GM12801 (cell line): ENCODE results near the gene KNOP1.

Source experiments
- CTCF ChIP-seq: IDR thresholded peaks from one replicate; pipeline ENCODE4 v1.5.1; 2011; ENCODE audit warnings: control low read depth; ENCODE audit not compliant: insufficient read length; ENCODE audit errors: extremely low read depth

Gene KNOP1

GRCh38 chr16:19748389-19749168 lies 30.6 kb upstream of the KNOP1 start:
- TF ChIP-seq CTCF: no peak

GRCh38 chr16:19746561-19746960 lies 28.5 kb upstream of the KNOP1 start:
- TF ChIP-seq CTCF: no peak

GRCh38 chr16:19745286-19746010 lies 27.4 kb upstream of the KNOP1 start:
- TF ChIP-seq CTCF: no peak

- TF ChIP-seq CTCF: no peak
Measured at GRCh38 chr16:19744670-19745069, 26.6 kb upstream of the KNOP1 start.

- no peak for TF ChIP-seq CTCF
Measured at GRCh38 chr16:19743816-19744159, 25.8 kb upstream of the KNOP1 start.

- TF ChIP-seq CTCF: no peak
Measured at GRCh38 chr16:19741354-19741753, 23.3 kb upstream of the KNOP1 start.

GRCh38 chr16:19737306-19738038 lies 19.4 kb upstream of the KNOP1 start:
- TF ChIP-seq CTCF: no peak
